ENCODE data around the gene AIPL1.
"Not testable (repeated sequence)": the region's sequence is repeated elsewhere in the genome, so short reads cannot be mapped to it uniquely, and the experiment has no call there.

AIPL1 gene, protein sequence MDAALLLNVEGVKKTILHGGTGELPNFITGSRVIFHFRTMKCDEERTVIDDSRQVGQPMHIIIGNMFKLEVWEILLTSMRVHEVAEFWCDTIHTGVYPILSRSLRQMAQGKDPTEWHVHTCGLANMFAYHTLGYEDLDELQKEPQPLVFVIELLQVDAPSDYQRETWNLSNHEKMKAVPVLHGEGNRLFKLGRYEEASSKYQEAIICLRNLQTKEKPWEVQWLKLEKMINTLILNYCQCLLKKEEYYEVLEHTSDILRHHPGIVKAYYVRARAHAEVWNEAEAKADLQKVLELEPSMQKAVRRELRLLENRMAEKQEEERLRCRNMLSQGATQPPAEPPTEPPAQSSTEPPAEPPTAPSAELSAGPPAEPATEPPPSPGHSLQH

DNA sequence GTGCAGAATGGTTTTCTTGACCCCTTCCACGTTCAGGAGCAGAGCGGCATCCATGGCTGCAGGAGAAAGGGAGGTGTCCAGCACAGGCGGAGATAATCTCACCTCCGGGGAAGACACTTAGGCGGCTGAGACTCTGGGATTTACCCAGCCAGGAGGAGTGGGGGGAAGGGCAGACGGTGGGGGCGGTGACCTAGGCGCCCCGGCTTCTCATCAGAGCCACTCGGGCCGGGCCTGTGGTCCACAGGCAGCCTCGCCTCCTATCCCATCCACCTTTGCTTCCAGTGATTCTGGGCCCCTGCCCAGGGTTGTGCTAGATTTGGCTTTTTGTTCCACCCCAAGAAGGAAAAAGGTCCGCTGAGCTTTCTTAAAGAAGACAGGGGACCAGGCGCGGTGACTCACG is at the start of gene AIPL1:
AIPL1 (minus strand) TSS at position 71 of the 400 bp plus-strand sequence; CDS start at position 54, 17 bp downstream.
- no peak for DNase-seq

DNA sequence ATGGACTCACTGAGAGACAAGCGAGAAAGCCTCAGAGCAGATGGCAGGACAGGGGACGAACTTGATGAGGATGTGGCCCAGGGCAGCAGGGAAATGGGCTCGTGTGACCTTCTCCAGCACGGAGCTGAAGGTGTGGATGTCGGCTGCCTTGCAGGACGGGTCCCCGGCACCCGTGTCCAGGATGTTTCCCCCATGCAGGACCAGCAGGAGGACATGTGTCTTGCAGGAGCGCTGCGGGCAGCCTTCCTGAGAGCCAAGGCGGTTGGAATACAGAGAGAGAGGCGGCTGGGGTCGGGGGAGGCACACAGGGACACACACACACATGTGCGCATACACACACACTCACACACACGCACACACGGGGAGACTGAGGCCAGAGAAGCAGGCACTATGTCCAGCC is 48.6 kb upstream of the AIPL1 start:
- no peak for DNase-seq

DNA sequence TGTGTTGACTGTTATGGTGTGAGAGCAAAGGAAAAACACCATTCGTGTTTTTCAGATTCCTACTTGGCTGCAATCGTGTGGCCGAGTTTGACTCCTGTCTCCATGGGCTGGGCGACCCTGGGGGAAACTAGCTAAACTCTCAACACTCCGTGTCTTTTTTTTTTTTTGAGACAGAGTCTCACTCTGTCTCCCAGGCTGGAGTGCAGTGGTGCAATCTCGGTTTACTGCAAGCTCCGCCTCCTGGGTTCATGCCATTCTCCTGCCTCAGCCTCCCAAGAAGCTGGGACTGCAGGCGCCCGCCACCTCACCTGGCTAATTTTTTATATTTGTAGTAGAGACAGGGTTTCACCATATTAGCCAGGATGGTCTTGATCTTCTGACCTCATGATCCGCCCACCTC is 47.9 kb upstream of the AIPL1 start:
- DNase-seq, result not testable (repeated sequence)

DNA sequence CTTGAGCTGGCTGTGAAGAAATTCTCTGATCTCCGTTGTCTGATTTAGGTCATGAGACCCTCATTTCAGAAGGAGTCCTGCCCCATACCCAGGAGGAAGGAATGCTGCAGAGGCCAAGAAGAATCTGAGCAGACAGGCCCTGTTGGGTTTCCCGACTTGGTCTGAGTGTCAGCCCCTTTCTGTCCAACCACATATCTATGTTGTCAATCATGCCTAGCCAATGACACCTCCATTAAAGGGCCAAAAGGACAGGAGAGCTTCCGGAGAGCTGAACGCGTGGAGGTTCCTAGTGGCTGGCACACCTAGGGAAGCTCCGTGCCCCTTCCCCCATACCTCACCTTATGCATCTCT is 47.2 kb upstream of the AIPL1 start:
- no peak for DNase-seq

DNA sequence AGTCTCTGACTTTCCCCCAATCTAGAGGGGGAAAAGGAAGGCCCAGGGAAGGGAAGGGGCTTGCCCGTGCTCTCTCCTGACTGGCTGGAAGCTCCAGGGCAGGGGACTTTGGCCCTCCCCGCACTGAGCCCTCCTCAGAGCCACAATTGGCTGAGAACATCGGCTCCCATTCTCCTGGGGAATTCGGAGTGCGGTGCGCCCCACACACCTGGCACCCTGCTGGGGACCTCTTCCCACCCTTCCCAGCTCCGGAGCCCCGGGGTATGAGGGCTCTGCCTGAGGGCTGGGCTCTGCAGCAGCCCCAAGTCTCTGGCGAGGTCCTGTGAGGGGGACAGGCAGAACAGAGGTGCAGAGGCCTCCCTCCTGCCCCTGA is 45.4 kb upstream of the AIPL1 start:
- no peak for DNase-seq

DNA sequence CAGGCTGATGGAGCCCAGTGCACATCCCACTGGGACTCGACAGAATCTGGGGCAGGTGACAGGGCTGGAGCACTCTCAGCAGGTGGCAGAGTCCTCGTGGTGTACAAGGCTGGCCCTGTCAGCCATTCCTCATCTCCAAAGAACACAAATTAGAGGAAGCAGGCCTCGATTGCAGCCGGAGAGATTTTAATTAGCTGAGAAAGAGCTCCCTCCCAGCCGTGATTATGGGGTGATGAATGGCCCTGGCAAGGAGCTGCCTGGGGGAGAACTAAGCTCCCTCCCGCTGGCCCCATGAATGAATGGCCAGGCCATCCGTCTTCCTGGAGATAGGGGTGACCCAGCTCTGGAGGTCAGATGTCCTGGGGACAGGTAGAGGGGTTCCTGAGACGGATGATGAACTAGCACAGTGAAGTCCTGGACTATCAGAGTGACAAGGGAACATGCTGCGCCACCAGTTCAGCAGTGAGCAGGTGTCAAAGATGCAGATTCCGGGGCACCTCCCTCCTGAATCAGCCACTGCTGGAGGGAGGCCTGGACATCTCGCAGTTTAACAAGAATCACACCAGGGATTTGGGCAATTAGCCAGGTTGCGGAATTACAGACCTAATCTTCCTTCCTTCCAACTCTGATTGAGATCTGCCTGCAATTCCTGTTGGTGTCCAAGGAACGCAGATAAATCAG is 44.8 kb upstream of the AIPL1 start:
- no peak for DNase-seq

DNA sequence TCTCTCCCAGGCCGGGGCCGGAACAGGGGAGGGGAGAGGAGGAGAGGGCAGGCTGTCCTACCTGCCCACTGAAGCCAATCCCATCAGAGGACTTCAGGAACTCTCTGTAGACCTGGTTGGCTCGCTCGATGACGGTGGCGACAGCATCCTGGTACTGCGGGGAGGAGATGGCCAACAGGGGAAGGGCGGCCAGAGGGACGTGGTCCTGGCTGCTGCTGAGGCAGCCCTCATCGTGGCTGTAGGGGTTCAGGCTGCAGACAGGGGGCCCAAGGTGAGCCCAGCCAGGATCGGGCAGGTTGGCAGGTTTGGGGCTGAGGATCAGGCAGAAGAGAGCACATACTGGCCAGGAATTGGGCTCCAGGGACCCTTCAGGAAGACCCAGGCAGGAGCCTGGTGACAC is 43.6 kb upstream of the AIPL1 start:
- DNase-seq, result no peak

DNA sequence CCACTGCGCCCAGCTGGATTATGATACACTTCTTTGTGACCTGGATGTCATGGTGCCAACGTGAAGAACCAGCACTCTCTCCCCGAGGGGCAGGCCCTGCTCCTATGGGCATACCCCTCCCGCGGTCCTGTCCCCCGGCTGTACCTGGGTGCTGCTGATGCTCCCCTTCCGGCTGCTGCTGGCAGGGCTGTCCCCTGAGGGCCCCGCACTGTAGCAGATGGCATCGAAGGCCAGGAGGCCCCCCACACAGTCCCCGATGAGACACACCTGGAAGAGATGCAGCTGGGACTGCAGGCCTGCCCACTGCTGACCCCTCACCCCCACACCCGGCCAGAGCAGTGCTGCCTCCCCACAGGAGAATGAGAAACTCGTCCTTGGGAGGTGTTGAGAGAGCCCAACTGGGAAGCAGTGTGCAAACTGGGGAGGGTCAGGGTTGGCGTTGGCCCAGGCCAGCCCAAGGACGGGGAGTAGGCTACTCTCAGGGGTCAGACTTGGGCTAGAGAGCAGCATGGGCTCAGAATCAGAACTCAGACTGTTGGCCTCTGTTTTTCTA is 43.0 kb upstream of the AIPL1 start:
- DNase-seq, result no peak

DNA sequence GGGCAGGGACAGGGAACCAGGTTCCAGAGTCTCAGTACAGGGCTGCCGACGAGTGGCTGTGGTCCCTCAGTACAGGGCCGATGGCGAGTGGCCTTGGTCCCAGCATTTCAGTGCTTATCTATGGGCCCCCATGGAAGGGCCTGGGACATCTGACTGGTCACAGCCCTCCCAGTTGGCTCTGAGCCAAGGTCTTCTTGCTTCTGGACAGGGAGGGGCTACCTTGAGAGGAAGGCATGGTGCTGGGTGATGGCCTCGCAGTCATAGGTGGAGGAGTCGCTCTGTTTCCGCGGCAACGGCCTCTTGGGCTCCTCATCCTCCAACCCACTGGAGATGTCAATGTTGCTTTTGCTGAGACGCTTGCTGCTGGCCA is 41.9 kb upstream of the AIPL1 start:
- DNase-seq, result no peak

DNA sequence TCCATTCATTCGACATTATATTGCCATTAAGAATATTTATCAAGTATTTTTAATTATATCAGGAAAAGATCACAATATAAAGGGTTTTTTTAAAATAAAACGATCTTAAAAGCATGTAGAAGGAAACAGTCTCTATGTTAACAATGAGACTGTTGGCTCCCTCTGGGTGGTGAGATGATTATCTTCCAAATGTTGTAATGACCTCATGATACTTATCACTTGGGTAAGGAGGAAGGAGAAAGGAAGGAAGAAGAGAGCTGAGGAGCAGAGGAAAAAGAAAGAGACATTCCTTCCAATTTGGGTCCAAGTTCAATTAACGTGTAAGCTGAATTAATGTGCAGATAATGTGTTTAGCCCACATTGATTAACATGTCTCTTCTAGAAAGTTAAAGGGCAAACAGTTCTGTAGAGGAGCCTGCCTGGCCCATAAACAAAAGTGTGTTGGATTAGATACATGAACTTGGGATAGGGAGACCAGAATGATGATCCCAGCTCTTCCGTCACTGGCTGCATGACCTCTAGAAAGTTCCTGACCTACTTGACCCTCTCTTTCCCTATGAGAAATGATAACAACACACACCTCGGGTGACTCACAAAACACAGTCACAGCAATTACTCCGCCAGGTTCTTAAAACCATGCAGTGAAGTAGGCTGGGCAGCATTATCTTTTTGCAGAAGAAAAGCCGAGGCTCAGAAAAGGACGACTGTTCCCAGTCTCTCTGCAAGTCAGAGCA is 41.3 kb upstream of the AIPL1 start:
- no peak for DNase-seq

DNA sequence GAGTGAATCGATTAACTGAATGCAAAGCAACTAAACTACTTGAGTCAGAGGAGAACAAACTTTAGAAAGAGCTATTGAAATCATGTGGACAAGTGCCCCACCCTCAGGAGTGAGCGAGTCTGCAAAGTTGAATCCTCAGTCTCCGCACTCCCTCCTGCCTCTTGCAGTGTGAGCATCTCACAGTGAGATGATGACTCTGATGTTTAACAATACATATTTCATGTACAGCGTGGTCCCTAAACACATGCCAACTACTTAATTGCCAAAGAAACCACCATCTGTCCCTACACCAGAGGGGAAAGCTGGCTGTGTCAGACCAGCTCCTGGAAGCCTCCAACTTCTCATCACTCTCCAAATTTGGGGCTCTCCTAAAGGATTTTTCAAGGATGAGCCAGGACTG is 40.5 kb upstream of the AIPL1 start:
- DNase-seq, result no peak

DNA sequence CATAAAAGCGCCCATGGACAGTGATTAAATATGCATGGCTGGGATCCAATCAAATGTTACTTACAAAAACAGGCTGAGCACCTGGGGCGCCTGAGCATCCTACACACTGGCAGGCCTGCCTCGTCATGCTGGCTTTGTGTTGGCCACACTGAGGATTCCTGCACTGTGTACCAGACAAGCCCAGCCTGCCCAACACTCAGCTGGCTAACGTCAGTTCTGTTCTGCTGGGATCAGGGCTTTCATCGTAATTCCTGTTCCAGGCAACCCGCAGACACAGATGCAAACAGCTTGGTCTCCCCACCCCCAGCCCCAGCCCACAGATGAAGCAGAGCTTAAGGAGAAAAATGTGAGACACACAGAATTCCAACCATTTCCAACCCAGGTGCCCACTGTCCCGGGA is 40.0 kb upstream of the AIPL1 start:
- DNase-seq, result no peak

DNA sequence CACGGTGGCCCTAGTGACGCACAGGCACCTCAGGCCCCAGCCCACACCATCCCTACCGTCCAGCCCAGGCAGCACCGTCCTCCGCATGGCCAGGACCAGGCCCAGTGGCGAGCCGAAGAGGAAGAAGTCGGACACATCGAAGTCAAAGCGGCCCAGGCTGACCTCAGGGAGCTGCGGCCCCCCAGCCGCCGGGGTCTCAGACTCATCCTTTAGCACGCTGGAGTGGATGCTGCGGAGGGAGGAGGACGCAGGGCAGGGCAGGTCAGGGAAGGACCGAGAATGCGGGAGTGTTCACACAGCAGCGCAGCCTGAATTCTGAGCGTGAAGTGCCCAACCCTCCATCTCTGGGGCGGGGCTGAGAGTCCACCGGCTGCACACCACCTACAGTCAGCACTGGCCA is 39.5 kb upstream of the AIPL1 start:
- no peak for DNase-seq

DNA sequence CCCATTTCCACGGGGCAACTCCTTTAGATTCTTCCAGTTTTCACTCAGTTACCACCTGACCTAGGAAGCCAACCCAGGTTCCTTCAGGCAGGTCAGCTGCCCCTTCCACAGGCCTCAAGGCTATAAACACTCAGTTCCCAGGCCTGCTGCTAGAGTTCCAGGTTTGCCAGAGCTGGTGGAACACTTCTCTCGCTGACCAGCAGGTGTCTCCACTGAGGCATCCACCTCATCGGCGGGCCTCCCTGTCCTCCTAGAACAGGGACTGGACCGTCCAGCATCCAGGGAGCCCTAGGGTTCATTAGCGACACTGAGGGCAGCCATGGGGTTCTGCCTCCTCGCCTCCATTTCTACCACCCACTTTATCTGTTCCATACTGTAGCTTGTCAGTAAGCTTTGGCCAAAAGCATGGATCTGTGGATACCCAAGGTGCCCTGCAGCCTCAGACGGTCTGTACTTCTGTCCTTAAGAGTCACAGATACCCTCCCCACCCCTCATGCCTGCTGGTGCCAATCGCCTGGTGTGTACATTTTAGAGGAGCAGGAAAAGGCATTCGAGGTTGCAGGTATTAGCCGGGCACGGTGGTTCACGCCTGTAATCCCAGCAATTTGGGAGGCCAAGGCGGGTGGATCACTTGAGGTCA is 38.3 kb upstream of the AIPL1 start:
- peak; percentile 20 for DNase-seq

DNA sequence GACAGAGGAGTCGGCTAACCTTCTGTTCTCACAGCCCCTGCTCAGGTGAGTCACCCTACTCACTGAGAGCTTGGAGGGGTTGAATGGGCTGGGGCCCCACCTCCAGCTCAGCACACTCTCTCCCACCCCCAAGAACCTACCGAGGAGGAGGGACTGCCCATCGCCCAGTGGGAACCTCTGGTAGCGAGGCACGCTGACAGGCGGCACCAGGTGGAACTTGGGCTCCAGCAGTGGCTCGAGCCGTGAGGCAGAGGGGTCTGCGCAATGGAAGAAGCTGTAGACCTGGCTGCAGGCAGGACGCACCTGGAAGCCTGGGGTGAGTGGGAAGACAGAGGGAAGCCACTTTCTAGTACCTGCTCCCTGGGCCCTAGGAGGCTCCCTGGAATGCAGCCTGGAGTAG is 37.6 kb upstream of the AIPL1 start:
- DNase-seq, result no peak

DNA sequence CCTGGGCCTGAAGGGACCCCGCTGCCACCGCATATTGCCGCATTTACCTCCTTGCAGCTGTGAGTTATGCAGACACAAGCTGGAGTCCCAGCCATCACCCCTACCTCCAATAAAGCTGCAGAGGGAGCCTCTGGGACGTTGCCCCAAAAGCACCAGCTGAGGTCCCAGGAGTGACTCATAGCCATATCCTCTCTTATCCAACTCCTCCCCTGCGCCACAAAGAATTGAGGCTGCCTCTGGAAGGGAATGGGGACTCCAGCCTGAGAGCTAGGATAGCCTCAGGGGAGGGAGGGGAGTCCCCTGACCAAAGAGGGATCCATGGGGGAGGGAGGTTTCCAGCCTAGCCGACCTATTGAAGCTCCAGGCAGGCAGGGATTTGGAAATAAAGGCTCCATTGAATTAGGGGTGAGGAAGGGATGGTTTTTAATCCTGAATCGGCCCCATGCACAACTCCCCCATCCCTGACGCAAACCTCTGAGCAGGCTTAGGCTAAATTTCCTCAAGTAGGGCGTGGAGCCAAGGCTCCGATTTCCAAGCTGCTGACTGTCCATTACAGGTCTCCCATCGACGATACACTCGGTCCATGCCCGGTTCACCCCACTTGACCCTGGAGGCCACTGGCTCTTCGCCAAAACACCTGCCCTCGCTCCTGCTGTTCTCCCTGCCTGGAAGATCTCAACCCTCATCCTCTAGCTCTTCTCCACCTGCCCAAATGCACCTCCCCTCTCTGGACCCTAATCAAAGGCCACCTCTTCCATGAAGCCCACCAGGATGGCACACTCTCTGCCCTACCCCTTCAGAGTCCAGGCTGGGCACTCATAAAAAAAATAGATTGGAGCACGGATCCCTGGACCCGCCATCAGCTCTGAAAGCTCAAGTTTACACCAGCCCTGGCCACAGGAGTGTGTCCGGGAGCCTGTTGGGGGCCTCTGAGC is 36.9 kb upstream of the AIPL1 start:
- no peak for DNase-seq

DNA sequence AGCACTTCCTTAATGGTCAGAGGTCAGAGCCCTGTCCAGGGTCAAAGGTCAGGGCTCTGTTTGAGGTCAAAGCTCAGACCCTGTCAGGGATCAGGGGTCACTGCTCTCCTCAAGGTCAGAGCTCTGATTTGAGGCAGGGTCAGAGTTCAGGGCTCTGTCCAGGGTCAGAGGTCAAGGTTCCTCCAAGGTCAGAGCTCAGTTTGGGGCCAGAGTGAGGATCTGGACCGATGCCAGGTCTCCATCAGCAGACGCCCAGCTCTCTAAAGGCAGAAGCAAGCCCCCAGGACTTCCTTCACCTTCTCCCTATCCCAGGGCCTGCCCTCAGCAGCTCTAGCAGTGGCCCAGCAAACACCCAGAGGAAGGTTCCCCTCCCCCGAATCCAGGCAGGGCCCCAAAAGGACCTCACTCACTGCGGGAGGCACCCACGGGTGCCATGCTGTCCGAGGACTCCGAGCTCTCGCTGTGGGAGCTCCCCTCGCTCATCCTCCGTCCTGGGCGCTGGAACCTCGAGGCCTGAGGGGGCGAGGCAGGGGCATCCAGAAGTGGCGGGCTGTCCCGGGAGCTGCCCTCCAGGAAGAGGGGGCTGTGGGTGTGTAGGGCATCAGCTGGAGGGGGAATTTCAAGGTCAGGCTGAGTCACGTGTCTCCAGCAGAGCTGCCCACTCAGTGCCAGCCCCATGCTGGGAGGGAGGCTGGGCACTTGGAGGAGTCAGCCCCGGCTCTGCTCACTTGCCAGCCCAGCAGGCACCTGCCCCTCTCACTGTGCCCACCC is 36.0 kb upstream of the AIPL1 start:
- DNase-seq, result no peak

DNA sequence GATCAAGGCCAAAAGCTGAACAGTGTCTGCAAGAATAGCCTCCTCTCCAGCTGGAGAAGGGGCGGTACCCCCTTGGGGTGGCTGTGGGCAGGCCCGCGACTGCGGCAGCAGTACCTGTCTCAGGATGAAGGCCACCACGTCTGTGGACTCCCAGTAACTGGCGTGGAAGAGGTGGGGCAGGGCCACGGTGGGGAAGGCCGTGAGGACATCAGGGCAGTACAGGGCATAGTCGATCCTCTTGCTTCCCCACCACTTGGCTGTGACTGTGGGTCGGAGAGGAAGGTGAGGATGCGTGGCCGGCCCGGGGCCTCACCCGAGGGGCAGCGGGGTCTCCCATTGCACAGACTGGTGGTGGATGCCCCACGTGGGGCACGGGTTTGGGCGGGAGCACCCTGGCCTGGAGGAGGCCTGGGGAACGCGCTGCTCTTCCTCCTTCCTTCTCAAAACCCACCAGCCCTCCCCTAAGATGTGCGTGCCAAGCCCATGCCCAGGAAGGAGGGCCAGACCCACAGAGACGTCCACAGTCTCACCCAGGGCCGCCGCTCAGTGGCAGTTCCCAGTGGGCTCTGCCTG is 35.3 kb upstream of the AIPL1 start:
- DNase-seq, result no peak

DNA sequence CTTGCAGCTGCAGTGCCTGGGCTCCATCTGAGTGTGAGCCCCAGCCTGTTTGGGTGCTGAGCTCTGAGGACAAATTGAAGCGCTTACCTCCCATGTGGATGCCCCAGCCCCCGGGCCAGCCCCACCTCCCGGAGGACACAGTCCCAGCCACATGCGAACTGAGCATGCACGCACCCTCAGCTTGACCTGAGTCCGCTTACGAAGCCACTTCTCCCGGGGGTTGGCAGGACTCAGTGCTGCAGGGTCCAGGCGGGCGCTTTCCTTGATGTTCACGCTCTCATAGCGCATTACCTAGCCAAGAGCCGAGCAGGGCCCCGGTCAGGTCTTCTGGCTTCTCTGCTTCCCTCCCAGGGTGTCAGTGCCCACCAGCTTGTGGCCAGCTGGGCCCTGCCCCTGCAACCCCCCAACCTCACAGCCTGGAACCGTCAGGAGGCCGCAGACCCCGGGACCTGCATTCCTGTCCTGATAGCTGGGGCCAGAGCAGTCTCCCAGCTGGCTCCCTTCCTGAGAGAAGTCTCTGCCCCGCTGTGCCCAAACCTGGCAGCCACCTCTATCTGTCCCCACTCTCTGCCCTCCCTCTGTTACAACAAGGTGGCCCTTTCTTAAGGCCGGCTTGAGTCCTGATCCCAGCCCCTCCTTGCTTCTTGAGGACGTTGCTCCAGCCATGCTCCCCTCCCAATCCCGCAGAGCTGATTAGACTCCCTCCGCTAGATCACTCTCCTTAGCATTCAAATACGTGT is 33.3 kb upstream of the AIPL1 start:
- DNase-seq, result no peak

DNA sequence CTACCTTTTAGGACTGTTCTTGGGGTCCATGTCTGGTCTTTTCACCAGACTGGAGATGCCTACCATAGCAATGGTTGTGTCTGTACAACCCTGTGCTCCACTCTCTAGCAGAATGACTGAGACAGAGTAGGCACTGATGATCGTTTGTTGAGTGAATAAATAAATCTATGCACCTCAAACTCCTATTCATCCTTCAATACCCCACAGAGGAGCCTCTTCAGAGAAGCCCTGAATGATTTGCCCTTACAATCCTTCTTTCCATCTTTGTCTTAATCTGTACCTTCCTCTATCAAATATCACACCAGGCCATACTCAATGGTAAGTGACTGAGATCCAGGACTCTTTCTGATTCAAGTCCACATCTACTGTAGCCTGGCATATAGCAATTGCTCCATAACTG is 32.6 kb upstream of the AIPL1 start:
- no peak for DNase-seq

Measured in DMS79 (cell line).